ENCODE measurements around the gene TRAF3IP1. TPM values are rescaled to one million over a fixed set of nuclear protein-coding genes. Genes with fewer than 3 reads are reported as not detected.
A peak's percentile ranks its signal among the peaks of the same experiment; 100 is the strongest.

Gene TRAF3IP1
- total RNA-seq, 1 donor, result 7.6 TPM

DNA sequence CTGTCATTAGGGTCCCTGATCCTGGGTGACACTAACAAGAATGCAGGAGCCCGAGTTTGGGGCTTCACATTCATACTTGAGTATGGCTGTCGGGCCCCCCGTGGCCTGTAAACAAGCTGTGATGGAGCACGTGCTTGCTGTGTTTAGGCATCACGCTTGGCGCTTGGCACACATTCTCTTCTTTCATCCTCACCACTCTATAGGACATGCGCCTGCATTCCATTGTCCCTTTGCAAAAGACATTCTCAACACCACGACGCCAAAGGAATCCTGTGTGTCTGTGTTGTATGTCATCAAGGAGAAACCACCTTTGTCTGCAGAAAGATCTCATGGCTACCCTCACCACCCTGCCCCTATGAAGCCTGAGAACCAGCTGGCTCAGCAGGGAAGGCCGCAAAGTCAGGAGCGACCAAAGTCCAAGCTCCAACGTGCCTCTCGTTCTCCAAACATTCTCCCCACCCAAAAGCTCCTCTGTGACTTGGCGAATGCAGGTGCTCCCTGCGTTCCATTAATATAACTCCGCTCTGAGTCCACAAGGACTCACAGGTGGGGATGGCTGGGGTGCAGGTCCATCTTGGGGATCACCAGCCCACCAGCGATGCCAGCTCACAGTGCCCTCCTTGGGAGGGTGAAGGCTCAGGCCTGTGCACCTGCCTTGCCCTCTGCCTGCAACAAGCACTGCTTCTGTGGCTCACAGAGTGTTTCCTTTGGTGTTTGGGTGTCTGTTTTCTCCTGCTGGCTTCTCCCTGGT, 25.8 kb upstream of the TRAF3IP1 start:
- DNase-seq (ENCODE audit: insufficient read length, low spot score, missing footprints), result no peak
- H3K79me2 ChIP-seq (ENCODE audit: insufficient read depth, low read length), result no peaks in the 10 kb centered on the region
- TF ChIP-seq, protein P1, sequence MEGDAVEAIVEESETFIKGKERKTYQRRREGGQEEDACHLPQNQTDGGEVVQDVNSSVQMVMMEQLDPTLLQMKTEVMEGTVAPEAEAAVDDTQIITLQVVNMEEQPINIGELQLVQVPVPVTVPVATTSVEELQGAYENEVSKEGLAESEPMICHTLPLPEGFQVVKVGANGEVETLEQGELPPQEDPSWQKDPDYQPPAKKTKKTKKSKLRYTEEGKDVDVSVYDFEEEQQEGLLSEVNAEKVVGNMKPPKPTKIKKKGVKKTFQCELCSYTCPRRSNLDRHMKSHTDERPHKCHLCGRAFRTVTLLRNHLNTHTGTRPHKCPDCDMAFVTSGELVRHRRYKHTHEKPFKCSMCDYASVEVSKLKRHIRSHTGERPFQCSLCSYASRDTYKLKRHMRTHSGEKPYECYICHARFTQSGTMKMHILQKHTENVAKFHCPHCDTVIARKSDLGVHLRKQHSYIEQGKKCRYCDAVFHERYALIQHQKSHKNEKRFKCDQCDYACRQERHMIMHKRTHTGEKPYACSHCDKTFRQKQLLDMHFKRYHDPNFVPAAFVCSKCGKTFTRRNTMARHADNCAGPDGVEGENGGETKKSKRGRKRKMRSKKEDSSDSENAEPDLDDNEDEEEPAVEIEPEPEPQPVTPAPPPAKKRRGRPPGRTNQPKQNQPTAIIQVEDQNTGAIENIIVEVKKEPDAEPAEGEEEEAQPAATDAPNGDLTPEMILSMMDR (IDR thresholded peaks at IDR 0.05; ENCODE audit: extremely low read depth, low read depth, low read length), result no peak
- peaks cover 3% of the 10 kb centered on the region for H3K4me1 ChIP-seq (ENCODE audit: insufficient read depth, low read length)
- no peak overlapping the region for H2AFZ ChIP-seq (ENCODE audit: low read length)
- no peak overlapping the region for H3K4me3 ChIP-seq (ENCODE audit: insufficient read depth, low read length)
- peaks cover 9% of the 10 kb centered on the region for H3K27me3 ChIP-seq (ENCODE audit: insufficient read depth, low read length)
- H3K4me2 ChIP-seq (ENCODE audit: insufficient read depth, low read length), result no peak overlapping the region
- H3K9me3 ChIP-seq (ENCODE audit: low read depth, low read length), result no peaks in the 10 kb centered on the region
- no peak overlapping the region for H3K27ac ChIP-seq (ENCODE audit: low read depth, low read length)
- no peaks in the 10 kb centered on the region for H4K20me1 ChIP-seq (ENCODE audit: insufficient read depth, low read length)
- no peaks in the 10 kb centered on the region for H3K36me3 ChIP-seq (ENCODE audit: insufficient read depth, low read length)

DNA sequence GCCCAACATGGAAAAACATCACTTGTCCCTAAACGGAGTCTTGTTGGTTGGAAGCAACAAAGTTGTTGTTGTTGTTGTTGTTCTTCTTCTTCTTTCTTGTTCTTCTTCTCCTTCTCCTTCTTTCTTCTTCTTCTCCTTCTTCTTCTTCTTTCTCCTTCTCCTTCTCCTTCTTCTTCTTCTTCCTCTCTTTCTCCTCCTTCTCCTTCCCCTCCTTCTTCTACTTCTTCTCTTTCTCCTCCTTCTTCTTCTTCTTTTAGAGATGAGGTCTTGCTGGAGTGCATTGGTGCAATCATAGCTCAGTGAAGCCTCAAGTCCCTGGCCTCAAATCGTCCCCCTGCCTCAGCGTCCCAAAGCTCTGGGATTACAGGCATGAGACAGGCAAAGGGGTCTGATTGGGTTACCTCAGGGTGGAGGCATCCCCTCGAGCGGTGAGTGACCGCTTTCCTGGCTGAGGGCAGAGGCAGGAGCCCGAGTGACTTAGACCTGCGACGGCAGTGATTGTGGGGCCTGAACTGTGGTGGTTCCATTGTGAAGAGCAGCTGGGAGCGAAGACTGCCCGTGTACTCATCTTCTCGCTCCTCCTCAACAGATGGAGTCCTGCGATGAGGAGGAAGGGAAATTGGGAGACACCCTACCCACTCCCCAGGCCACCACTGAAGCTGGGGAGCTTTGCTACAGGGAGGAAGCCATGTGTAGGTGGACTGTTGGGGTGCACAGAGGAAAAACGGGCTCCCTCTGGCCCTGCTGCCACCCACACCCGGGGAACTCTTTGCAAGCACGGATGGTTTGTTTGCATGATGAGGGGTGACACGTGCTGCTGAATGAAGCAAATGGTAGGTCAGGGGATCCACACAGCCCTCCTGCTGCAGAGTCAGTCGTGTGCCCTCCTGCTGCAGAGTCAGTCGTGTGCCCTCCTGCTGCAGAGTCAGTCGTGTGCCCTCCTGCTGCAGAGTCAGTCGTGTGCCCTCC, 24.9 kb upstream of the TRAF3IP1 start:
- peaks cover 11% of the 10 kb centered on the region for H3K27me3 ChIP-seq (ENCODE audit: insufficient read depth, low read length)
- peak; percentile 54 for DNase-seq (ENCODE audit: insufficient read length, low spot score, missing footprints)
- no peak overlapping the region for H3K4me3 ChIP-seq (ENCODE audit: insufficient read depth, low read length)
- no peaks in the 10 kb centered on the region for H3K36me3 ChIP-seq (ENCODE audit: insufficient read depth, low read length)
- H3K79me2 ChIP-seq (ENCODE audit: insufficient read depth, low read length), result no peaks in the 10 kb centered on the region
- H3K4me1 ChIP-seq (ENCODE audit: insufficient read depth, low read length), result no peaks in the 10 kb centered on the region
- no peak overlapping the region for H2AFZ ChIP-seq (ENCODE audit: low read length)
- H3K27ac ChIP-seq (ENCODE audit: low read depth, low read length), result no peak overlapping the region
- no peaks in the 10 kb centered on the region for H4K20me1 ChIP-seq (ENCODE audit: insufficient read depth, low read length)
- TF ChIP-seq, protein P1 (IDR thresholded peaks at IDR 0.05; ENCODE audit: extremely low read depth, low read depth, low read length), result no peak
- H3K9me3 ChIP-seq (ENCODE audit: low read depth, low read length), result no peaks in the 10 kb centered on the region
- no peak overlapping the region for H3K4me2 ChIP-seq (ENCODE audit: insufficient read depth, low read length)

DNA sequence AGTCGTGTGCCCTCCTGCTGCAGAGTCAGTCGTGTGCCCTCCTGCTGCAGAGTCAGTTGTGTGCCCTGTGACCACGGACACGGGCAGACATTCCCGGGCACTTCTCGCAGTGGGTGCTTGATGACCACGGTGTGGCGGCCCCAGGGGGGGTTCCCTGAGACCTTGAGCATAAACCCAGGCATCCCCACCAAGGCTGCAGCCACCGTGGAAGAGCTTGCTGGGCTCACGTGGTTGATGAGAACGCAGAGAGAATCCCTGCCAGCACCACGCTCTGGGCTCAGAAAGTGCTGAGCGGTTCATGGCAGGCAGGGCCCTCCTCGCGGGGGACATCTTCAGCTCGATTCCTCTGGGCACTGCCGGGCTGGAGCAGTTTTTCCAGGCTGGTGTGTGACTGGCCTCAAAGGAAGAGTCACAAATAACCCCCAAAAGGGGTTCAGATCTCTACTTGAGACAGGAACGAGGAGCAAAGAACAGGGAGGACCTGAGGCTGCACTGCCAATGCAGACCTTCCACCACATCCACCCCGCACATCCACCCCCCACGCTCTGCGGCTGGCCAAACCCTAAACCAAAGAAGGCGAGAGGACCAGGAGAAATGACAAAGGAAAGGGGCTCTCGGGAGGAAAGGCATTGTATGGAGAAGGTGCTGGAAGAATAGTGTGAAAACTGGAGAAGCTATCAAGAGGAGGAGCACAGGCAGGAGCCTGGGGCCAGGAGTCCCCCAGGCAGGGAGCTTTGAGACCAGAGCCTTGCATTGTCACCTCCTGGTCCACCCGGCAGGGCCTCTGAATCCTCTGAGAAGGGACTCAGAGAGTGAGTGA, 23.5 kb upstream of the TRAF3IP1 start:
- H4K20me1 ChIP-seq (ENCODE audit: insufficient read depth, low read length), result no peaks in the 10 kb centered on the region
- H3K27me3 ChIP-seq (ENCODE audit: insufficient read depth, low read length), result peaks cover 12% of the 10 kb centered on the region
- no peak overlapping the region for H3K4me3 ChIP-seq (ENCODE audit: insufficient read depth, low read length)
- no peak overlapping the region for H3K27ac ChIP-seq (ENCODE audit: low read depth, low read length)
- TF ChIP-seq, protein P1 (IDR thresholded peaks at IDR 0.05; ENCODE audit: extremely low read depth, low read depth, low read length), result no peak
- H2AFZ ChIP-seq (ENCODE audit: low read length), result no peak overlapping the region
- H3K4me1 ChIP-seq (ENCODE audit: insufficient read depth, low read length), result no peaks in the 10 kb centered on the region
- no peaks in the 10 kb centered on the region for H3K9me3 ChIP-seq (ENCODE audit: low read depth, low read length)
- no peaks in the 10 kb centered on the region for H3K36me3 ChIP-seq (ENCODE audit: insufficient read depth, low read length)
- no peak overlapping the region for H3K4me2 ChIP-seq (ENCODE audit: insufficient read depth, low read length)
- DNase-seq (ENCODE audit: insufficient read length, low spot score, missing footprints), result no peak
- no peaks in the 10 kb centered on the region for H3K79me2 ChIP-seq (ENCODE audit: insufficient read depth, low read length)
